ENCODE data around the gene KLC1. TPM values are rescaled to one million over a fixed set of nuclear protein-coding genes. Genes with fewer than 3 reads are reported as not detected.

The KLC1 gene
- total and polyA plus RNA-seq, 2 of the 8 experiments (the other 6 are each of a cell fraction or from before 2014, with no cell fraction given): 84.6 to 134 TPM

GRCh38 chr14:103593577-103593976, 35.4 kb upstream of the KLC1 start (continued):
- TF ChIP-seq KDM5A (IDR thresholded peaks at IDR 0.05; ENCODE audit: low read length) (no peak), CTCF (IDR thresholded peaks at IDR 0.05; ENCODE audit: control extremely low read depth in 1 of 3, insufficient read depth in 1 of 3, low read depth in 1 of 3, low read length in 3 of 3) (no peak), POLR2A (IDR thresholded peaks at IDR 0.05; ENCODE audit: control extremely low read depth in 1 of 2, low read depth in 2 of 2, low read length in 2 of 2) (no peak), CHD1 (IDR thresholded peaks at IDR 0.05; ENCODE audit: low read depth, low read length) (no peak), SP1 (IDR thresholded peaks at IDR 0.05; ENCODE audit: low read depth, low read length) (no peak), BRCA1 (IDR thresholded peaks at IDR 0.05; ENCODE audit: low read depth, low read length) (no peak), RBBP5 (IDR thresholded peaks at IDR 0.05; ENCODE audit: borderline replicate concordance, low read depth, low read length) (no peak)
